Measurements from ENCODE around the gene SLC23A2.

GRCh38 chr20:4855555-4855954, 145.8 kb downstream of the SLC23A2 start:
- no peak for TF ChIP-seq CTCF (IDR thresholded peaks at IDR 0.05 in 4 of 5, conservative IDR thresholded peaks at IDR 0.05 in 1 of 5)
- TF ChIP-seq POLR2A (IDR thresholded peaks at IDR 0.05), result no peak
